AG09319 (cell line): ENCODE data around the gene CPNE5.

Source experiments
- DNase-seq: peaks from one replicate; pipeline ENCODE4 v3.0.0-alpha.2; 2010; ENCODE audit warnings: low read depth; ENCODE audit errors: extremely low read depth
- CTCF ChIP-seq: IDR thresholded peaks from 2 replicates; pipeline ENCODE4 v1.5.1; 2011; ENCODE audit warnings: low read depth, mild to moderate bottlenecking, inconsistent platforms, low read length, moderate library complexity

CPNE5 gene

GRCh38 chr6:36838896-36839748 is at the start of gene CPNE5:
Gene CPNE5 (minus strand): TSS chr6:36839444. CDS start chr6:36839377, 67 bp downstream.
- no peak for DNase-seq
- TF ChIP-seq CTCF, result no peak

- DNase-seq, result no peak
- TF ChIP-seq CTCF, result no peak
These were observed 48.9 kb upstream of the CPNE5 start for GRCh38 chr6:36888115-36888643.

GRCh38 chr6:36886950-36887618 is 47.8 kb upstream of the CPNE5 start:
- TF ChIP-seq CTCF, result no peak

GRCh38 chr6:36885461-36886401 is 46.5 kb upstream of the CPNE5 start, which contains the start of gene C6orf89:
Gene C6orf89 (plus strand): TSS chr6:36885952. CDS start chr6:36899445, 13,493 bp downstream.
- TF ChIP-seq CTCF, result peak; percentile 87

More at GRCh38 chr6:36886950-36887618, 47.8 kb upstream of the CPNE5 start:
- no peak for DNase-seq

GRCh38 chr6:36884610-36885009 is 45.4 kb upstream of the CPNE5 start:
- no peak for TF ChIP-seq CTCF
- no peak for DNase-seq

More at GRCh38 chr6:36885461-36886401, 46.5 kb upstream of the CPNE5 start, which contains the start of gene C6orf89:
- DNase-seq, result peak; percentile 95

- no peak for TF ChIP-seq CTCF
These were observed 36.0 kb upstream of the CPNE5 start for GRCh38 chr6:36875250-36875633.

More at GRCh38 chr6:36875250-36875633, 36.0 kb upstream of the CPNE5 start:
- DNase-seq, result no peak
